Mesenchymal stem cell (in vitro differentiated cells and primary cell): ENCODE data around the gene PRKAG2.

Experiments used
- DNase-seq: peaks from one replicate; pipeline ENCODE4 v3.0.0-alpha.2; 2013
- H2AFZ ChIP-seq: one replicate; pipeline ENCODE4 v1.6.1; 2013; ENCODE audit warnings: low read depth, mild to moderate bottlenecking, control low read depth, inconsistent platforms, low read length, moderate library complexity
- H2AK5ac ChIP-seq: 2 replicates; pipeline ENCODE4 v1.6.1; 2013; ENCODE audit warnings: low read length, moderate library complexity, mild to moderate bottlenecking, inconsistent platforms; ENCODE audit not compliant: severe bottlenecking
- H2BK120ac ChIP-seq: one replicate; pipeline ENCODE4 v1.6.1; 2013; ENCODE audit warnings: low read depth, mild to moderate bottlenecking, inconsistent platforms, low read length, moderate library complexity
- H2BK12ac ChIP-seq, 2 experiments: one replicate each; pipeline ENCODE4 v1.6.1; 2013; ENCODE audit warnings: inconsistent platforms in 2 of 2, low read length in 2 of 2, mild to moderate bottlenecking in 2 of 2, moderate library complexity in 2 of 2, control low read depth in 1 of 2
- H2BK15ac ChIP-seq: one replicate; pipeline ENCODE4 v1.6.1; 2013; ENCODE audit warnings: mild to moderate bottlenecking, low read depth, inconsistent platforms; ENCODE audit not compliant: poor library complexity, severe bottlenecking
- H2BK5ac ChIP-seq: 2 replicates; pipeline ENCODE4 v1.6.1; 2013; ENCODE audit warnings: low read depth, mild to moderate bottlenecking, low read length, control low read depth, inconsistent platforms; ENCODE audit not compliant: poor library complexity, severe bottlenecking
- H3K14ac ChIP-seq, 2 experiments: one replicate each; pipeline ENCODE4 v1.6.1; 2013; ENCODE audit warnings: inconsistent platforms in 2 of 2, low read length in 2 of 2, control low read depth in 1 of 2, mild to moderate bottlenecking in 1 of 2, moderate library complexity in 1 of 2
- H3K18ac ChIP-seq, 2 experiments: one replicate each; pipeline ENCODE4 v1.6.1; 2013; ENCODE audit warnings: inconsistent platforms in 2 of 2, low read length in 2 of 2, control low read depth in 1 of 2, low read depth in 1 of 2, mild to moderate bottlenecking in 1 of 2
- H3K23ac ChIP-seq, 2 experiments: one replicate each; pipeline ENCODE4 v1.6.1; 2013; ENCODE audit warnings: inconsistent platforms in 2 of 2, low read length in 2 of 2, mild to moderate bottlenecking in 2 of 2, moderate library complexity in 2 of 2, control low read depth in 1 of 2
- H3K27ac ChIP-seq: 2 replicates; pipeline ENCODE4 v1.5.1; 2013; ENCODE audit warnings: mild to moderate bottlenecking, moderate library complexity, low read length, control low read depth, inconsistent platforms; ENCODE audit not compliant: poor library complexity, severe bottlenecking
- H3K27me3 ChIP-seq, 2 experiments: 2 replicates each; pipeline versions ENCODE4 v1.6.1 to v1.7.0; 2013; ENCODE audit warnings: low read length in 2 of 2, mild to moderate bottlenecking in 2 of 2, moderate library complexity in 2 of 2, control low read depth in 1 of 2, inconsistent platforms in 1 of 2; ENCODE audit not compliant: control insufficient read depth in 1 of 2, insufficient read depth in 1 of 2
- H3K36me3 ChIP-seq, 2 experiments: 2 replicates each; pipeline versions ENCODE4 v1.6.1 to v1.7.0; 2013; ENCODE audit warnings: low read length in 2 of 2, control low read depth in 1 of 2, inconsistent platforms in 1 of 2, low read depth in 1 of 2, mild to moderate bottlenecking in 1 of 2; ENCODE audit not compliant: insufficient read depth in 2 of 2, control insufficient read depth in 1 of 2
- H3K4ac ChIP-seq, 2 experiments: one replicate each; pipeline ENCODE4 v1.6.1; 2013; ENCODE audit warnings: inconsistent platforms in 2 of 2, low read length in 2 of 2, mild to moderate bottlenecking in 2 of 2, moderate library complexity in 2 of 2, control low read depth in 1 of 2, low read depth in 1 of 2
- H3K4me1 ChIP-seq: 2 replicates; pipeline ENCODE4 v1.6.1; 2013; ENCODE audit warnings: low read depth, low read length, control low read depth; ENCODE audit not compliant: control insufficient read depth, insufficient read depth
- H3K4me2 ChIP-seq: 2 replicates; pipeline ENCODE4 v1.6.1; 2013; ENCODE audit warnings: low read length, mild to moderate bottlenecking, inconsistent platforms; ENCODE audit not compliant: poor library complexity, severe bottlenecking
- H3K4me3 ChIP-seq, 2 experiments: 2 replicates each; pipeline versions ENCODE4 v1.5.1 to v1.7.0; 2013; ENCODE audit warnings: low read length in 2 of 2, mild to moderate bottlenecking in 2 of 2, control low read depth in 1 of 2, low read depth in 1 of 2; ENCODE audit not compliant: insufficient read depth in 1 of 2
- H3K79me1 ChIP-seq: replicated peaks from 2 replicates; pipeline ENCODE4 v1.6.1; 2013; ENCODE audit warnings: mild to moderate bottlenecking, control low read depth, low read length, inconsistent platforms; ENCODE audit not compliant: poor library complexity, severe bottlenecking
- H3K9ac ChIP-seq: 2 replicates; pipeline ENCODE4 v1.7.0; 2013; ENCODE audit warnings: mild to moderate bottlenecking, low read length, moderate library complexity
- H3K9me3 ChIP-seq: 2 replicates; pipeline ENCODE4 v1.7.0; 2013; ENCODE audit warnings: mild to moderate bottlenecking, low read length; ENCODE audit not compliant: control insufficient read depth
- H4K8ac ChIP-seq: one replicate; pipeline ENCODE4 v1.6.1; 2013; ENCODE audit warnings: inconsistent platforms, mild to moderate bottlenecking, low read length, moderate library complexity
- H4K91ac ChIP-seq: one replicate; pipeline ENCODE4 v1.6.1; 2013; ENCODE audit warnings: mild to moderate bottlenecking, low read length, inconsistent platforms
- WGBS: methylation state at CpG from one replicate; pipeline ENCODE4 v1.1.7; 2013; ENCODE audit warnings: mixed read lengths; 5-methylcytosine and 5-hydroxymethylcytosine counted together

Gene PRKAG2

GRCh38 chr7:151759591-151760042 is 117.3 kb downstream of the PRKAG2 start:
- H2BK5ac ChIP-seq: no peak overlapping the region
- H3K9ac ChIP-seq: no peak overlapping the region
- H2BK120ac ChIP-seq: no peak overlapping the region
- H2BK15ac ChIP-seq: no peak overlapping the region
- 45% methylated on average over 7 of the region's 9 CpGs for WGBS
- H3K27me3 ChIP-seq: peaks cover 17 to 43% of the 10 kb centered on the region in 2 experiments
- H2BK12ac ChIP-seq: peak overlapping the region in 1 of 2 experiments; percentile 31
- no peak overlapping the region for H3K4ac ChIP-seq
- H3K27ac ChIP-seq: no peak overlapping the region
- H3K4me1 ChIP-seq: peaks cover 26% of the 10 kb centered on the region
- H3K14ac ChIP-seq: no peak overlapping the region
- no peak overlapping the region for H3K4me3 ChIP-seq
- peak; percentile 68 for DNase-seq
- peak overlapping the region in 1 of 2 experiments; percentile 11 for H3K18ac ChIP-seq
- H3K23ac ChIP-seq: no peak overlapping the region
- H2AFZ ChIP-seq: no peak overlapping the region
- H3K9me3 ChIP-seq: no peaks in the 10 kb centered on the region
- H3K4me2 ChIP-seq: no peak overlapping the region
- H4K91ac ChIP-seq: no peak overlapping the region
- H2AK5ac ChIP-seq: no peak overlapping the region
- no peak overlapping the region for H4K8ac ChIP-seq
- no peaks in the 10 kb centered on the region for H3K36me3 ChIP-seq
- H3K79me1 ChIP-seq: no peaks in the 10 kb centered on the region

DNA sequence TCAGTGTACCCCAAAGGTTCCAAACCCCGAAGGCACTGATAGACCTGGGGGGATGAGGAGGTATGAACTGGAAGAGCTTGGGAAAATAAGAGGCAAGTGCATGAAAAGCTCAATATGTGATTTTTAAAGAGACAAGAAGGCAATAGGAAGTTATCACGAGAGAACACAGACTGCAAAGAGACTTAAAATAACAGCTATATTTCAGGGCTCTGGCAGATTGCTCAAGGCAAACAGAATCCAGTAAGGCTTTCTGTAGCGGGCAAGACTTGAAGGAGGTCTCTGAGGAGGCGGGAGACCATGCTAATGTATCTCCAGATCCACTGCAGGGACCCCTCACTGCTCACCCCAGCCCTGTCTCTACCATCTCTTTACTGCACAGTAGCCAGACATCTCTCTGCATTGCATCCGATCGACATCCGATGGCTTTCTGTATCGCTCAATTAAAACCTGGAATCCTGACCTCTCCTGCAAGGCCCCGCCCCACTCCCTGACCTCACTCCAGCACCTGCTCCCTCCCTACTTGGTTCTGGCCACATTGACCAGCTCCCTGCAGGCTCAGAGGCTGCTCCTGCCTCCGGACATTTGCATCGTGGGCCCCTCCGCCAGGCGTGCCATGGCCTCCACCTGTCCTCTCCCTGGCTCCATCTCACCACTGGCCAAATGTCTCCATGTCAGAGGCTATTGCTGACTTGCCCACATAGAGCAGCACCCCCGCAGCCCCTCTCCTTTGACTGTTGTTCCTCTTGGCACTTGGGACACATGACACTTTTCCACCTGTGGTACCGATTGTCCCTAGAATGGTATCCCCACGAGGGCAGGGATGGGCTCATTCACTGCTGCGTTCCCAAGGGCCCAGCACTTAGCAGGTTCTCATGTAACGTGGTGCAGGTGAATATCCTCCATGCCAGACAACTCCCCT is 118.0 kb downstream of the PRKAG2 start:
- H3K4me1 ChIP-seq: peaks cover 27% of the 10 kb centered on the region
- no peak overlapping the region for H2BK5ac ChIP-seq
- no peaks in the 10 kb centered on the region for H3K79me1 ChIP-seq
- DNase-seq: no peak
- peaks cover 14 to 35% of the 10 kb centered on the region in 2 experiments for H3K27me3 ChIP-seq
- no peak overlapping the region for H3K14ac ChIP-seq
- WGBS: 85% methylated on average over 18 of the region's 18 CpGs
- peak overlapping the region in 1 of 2 experiments; percentile 31 for H2BK12ac ChIP-seq
- H3K36me3 ChIP-seq: no peaks in the 10 kb centered on the region
- no peak overlapping the region for H2BK120ac ChIP-seq
- H3K27ac ChIP-seq: no peak overlapping the region
- no peak overlapping the region for H3K4me3 ChIP-seq
- no peak overlapping the region for H3K23ac ChIP-seq
- H2AK5ac ChIP-seq: no peak overlapping the region
- no peak overlapping the region for H3K4ac ChIP-seq
- no peak overlapping the region for H3K4me2 ChIP-seq
- H4K8ac ChIP-seq: no peak overlapping the region
- H4K91ac ChIP-seq: no peak overlapping the region
- H2BK15ac ChIP-seq: no peak overlapping the region
- H3K9me3 ChIP-seq: no peaks in the 10 kb centered on the region
- H3K18ac ChIP-seq: peak overlapping the region in 1 of 2 experiments; percentile 11
- H2AFZ ChIP-seq: no peak overlapping the region
- H3K9ac ChIP-seq: no peak overlapping the region

GRCh38 chr7:151757274-151757673 is 119.6 kb downstream of the PRKAG2 start:
- no peak overlapping the region for H3K4ac ChIP-seq
- H3K9ac ChIP-seq: no peak overlapping the region
- H2AFZ ChIP-seq: no peak overlapping the region
- peaks cover 3 to 19% of the 10 kb centered on the region in 2 experiments for H3K27me3 ChIP-seq
- no peak overlapping the region for H3K14ac ChIP-seq
- H3K18ac ChIP-seq: no peak overlapping the region
- H3K4me3 ChIP-seq: no peak overlapping the region
- no peak overlapping the region for H4K8ac ChIP-seq
- peak overlapping the region; percentile 39 for H3K27ac ChIP-seq
- H3K36me3 ChIP-seq: no peaks in the 10 kb centered on the region
- 62% methylated on average over 7 of the region's 8 CpGs for WGBS
- H2BK5ac ChIP-seq: no peak overlapping the region
- H3K79me1 ChIP-seq: no peaks in the 10 kb centered on the region
- H3K23ac ChIP-seq: no peak overlapping the region
- H2BK120ac ChIP-seq: peak overlapping the region; percentile 50
- no peak overlapping the region for H3K4me2 ChIP-seq
- H2BK12ac ChIP-seq: peak overlapping the region in 1 of 2 experiments; percentile 93
- H3K9me3 ChIP-seq: no peaks in the 10 kb centered on the region
- H4K91ac ChIP-seq: no peak overlapping the region
- peaks cover 30% of the 10 kb centered on the region for H3K4me1 ChIP-seq
- H2BK15ac ChIP-seq: no peak overlapping the region
- no peak for DNase-seq
- no peak overlapping the region for H2AK5ac ChIP-seq

- H4K8ac ChIP-seq: no peak overlapping the region
- H3K79me1 ChIP-seq: no peaks in the 10 kb centered on the region
- H2BK12ac ChIP-seq: peak overlapping the region; percentile 72 to 90
- 84% methylated on average over 13 of the region's 13 CpGs for WGBS
- no peak overlapping the region for H3K4me3 ChIP-seq
- H3K4me2 ChIP-seq: no peak overlapping the region
- no peak overlapping the region for H2BK5ac ChIP-seq
- no peak overlapping the region for H2AFZ ChIP-seq
- H3K4ac ChIP-seq: peak overlapping the region in 1 of 2 experiments; percentile 49
- H3K9me3 ChIP-seq: no peaks in the 10 kb centered on the region
- H3K14ac ChIP-seq: no peak overlapping the region
- H3K36me3 ChIP-seq: no peaks in the 10 kb centered on the region
- H3K27ac ChIP-seq: peak overlapping the region; percentile 39
- peak overlapping the region; percentile 85 for H2AK5ac ChIP-seq
- peaks cover 0 to 15% of the 10 kb centered on the region in 2 experiments for H3K27me3 ChIP-seq
- H3K9ac ChIP-seq: no peak overlapping the region
- H3K4me1 ChIP-seq: peaks cover 30% of the 10 kb centered on the region
- H3K23ac ChIP-seq: no peak overlapping the region
- peak overlapping the region; percentile 92 to 94 for H3K18ac ChIP-seq
- peak overlapping the region; percentile 4 for H4K91ac ChIP-seq
- DNase-seq: no peak
- H2BK120ac ChIP-seq: peak overlapping the region; percentile 24
- peak overlapping the region; percentile 84 for H2BK15ac ChIP-seq
Observed at GRCh38 chr7:151756866-151757265, 120.0 kb downstream of the PRKAG2 start.
